HepG2 (cell line): ENCODE results near the gene ITPR1. TPM values are rescaled to one million over a fixed set of nuclear protein-coding genes. Genes with fewer than 3 reads are reported as not detected.

Experiments used
- ATAD3A ChIP-seq: sonication (generic); formaldehyde crosslinking; IDR thresholded peaks from 2 replicates; pipeline ENCODE4 v1.4.0; 2020; ENCODE audit warnings: missing genetic modification reagents
- ELF3 ChIP-seq: IDR thresholded peaks from 2 replicates; pipeline ENCODE4 v1.6.1; 2016; ENCODE audit warnings: missing genetic modification reagents, missing compliant biosample characterization
- GATA4 ChIP-seq: sonication (generic); IDR thresholded peaks from 2 replicates; pipeline ENCODE4 v1.6.1; 2016; ENCODE audit warnings: antibody characterized with exemption, low read depth, borderline replicate concordance
- GPN1 ChIP-seq: sonication (generic); formaldehyde crosslinking; IDR thresholded peaks from 2 replicates; pipeline ENCODE4 v1.5.1; 2020; ENCODE audit warnings: missing genetic modification reagents, borderline replicate concordance
- GTF2F1 ChIP-seq: fragments of 150-350 bp; IDR thresholded peaks from 2 replicates; pipeline ENCODE4 v1.6.1; 2014; ENCODE audit warnings: low read length
- HMG20A ChIP-seq: IDR thresholded peaks from 2 replicates; pipeline ENCODE4 v1.6.1; 2016; ENCODE audit warnings: borderline replicate concordance
- HMG20B ChIP-seq: conservative IDR thresholded peaks from 2 replicates; pipeline ENCODE4 v1.6.1; 2016; ENCODE audit warnings: missing genetic modification reagents, missing compliant biosample characterization
- KMT2B ChIP-seq: IDR thresholded peaks from 2 replicates; pipeline ENCODE4 v1.6.1; 2016; ENCODE audit warnings: missing genetic modification reagents, missing compliant biosample characterization
- MBD4 ChIP-seq: IDR thresholded peaks from 2 replicates; pipeline ENCODE4 v1.6.1; 2012; ENCODE audit warnings: low read length, inconsistent platforms, borderline replicate concordance
- MXI1 ChIP-seq: IDR thresholded peaks from 3 replicates; pipeline ENCODE4 v1.6.1; 2012; ENCODE audit warnings: low read depth, low read length, inconsistent platforms, borderline replicate concordance
- NONO ChIP-seq, 2 experiments: fragments of 450-650 bp in 1 of 2; sonication (generic) in 1 of 2; formaldehyde crosslinking in 1 of 2; IDR thresholded peaks in 1 of 2; conservative IDR thresholded peaks in 1 of 2; 2 replicates each; pipeline versions ENCODE4 v1.6.1 to v1.8.0; 2017 to 2022; ENCODE audit warnings: mild to moderate bottlenecking in 1 of 2, missing genetic modification reagents in 1 of 2, moderate library complexity in 1 of 2
- ZNF263 ChIP-seq: sonication (generic); formaldehyde crosslinking; IDR thresholded peaks from 2 replicates; pipeline ENCODE4 v1.4.0; 2020; ENCODE audit warnings: missing genetic modification reagents
- ZNF292 ChIP-seq: sonication (generic); formaldehyde crosslinking; IDR thresholded peaks from 2 replicates; pipeline ENCODE4 v1.8.1; 2022; ENCODE audit warnings: mild to moderate bottlenecking, low read depth, missing genetic modification reagents, borderline replicate concordance
- ZNF563 ChIP-seq: sonication (generic); formaldehyde crosslinking; IDR thresholded peaks from 2 replicates; pipeline ENCODE4 v1.8.0; 2022; ENCODE audit warnings: mild to moderate bottlenecking, moderate library complexity, missing genetic modification reagents
- ZNF788 ChIP-seq: sonication (generic); formaldehyde crosslinking; IDR thresholded peaks from 2 replicates; pipeline ENCODE4 v1.5.0; 2020; ENCODE audit warnings: mild to moderate bottlenecking, missing genetic modification reagents, borderline replicate concordance
- ZSCAN20 ChIP-seq: sonication (generic); formaldehyde crosslinking; IDR thresholded peaks from 2 replicates; pipeline ENCODE4 v1.4.0; 2020; ENCODE audit warnings: missing genetic modification reagents, mild to moderate bottlenecking, borderline replicate concordance
- ZSCAN25 ChIP-seq: sonication (generic); formaldehyde crosslinking; IDR thresholded peaks from 2 replicates; pipeline ENCODE4 v1.8.0; 2022; ENCODE audit warnings: mild to moderate bottlenecking, missing genetic modification reagents
- polyA plus RNA-seq, 8 experiments: library from polyadenylated mRNA; depleted of rRNA in 3 of 8; stranded (reverse) in 7 of 8; unstranded in 1 of 8; fragments of >200 nt; fragmentation: Illumina TruSeq in 4 of 8; extraction: Trizol in 4 of 8; gene quantifications; 2 replicates each; pipeline versions ENCODE4 v1.2.1 to v1.2.3, GENCODE V29; 2011 to 2016; ENCODE audit warnings: low read depth in 4 of 8, missing spikeins in 1 of 8, mixed read lengths in 1 of 8; ENCODE audit not compliant: insufficient read depth in 1 of 8
- total RNA-seq, 5 experiments: library from RNA; depleted of rRNA; stranded (reverse); fragments of >200 nt; fragmentation: Illumina TruSeq; extraction: Trizol; gene quantifications; 2 replicates each; pipeline ENCODE4 v1.2.3, GENCODE V29; 2016; ENCODE audit warnings: low read depth in 1 of 5
- TF ChIP-seq, protein P1 (sequence below): sonication (generic); formaldehyde crosslinking; conservative IDR thresholded peaks from 2 replicates; pipeline ENCODE4 v1.8.0; 2022; ENCODE audit warnings: missing genetic modification reagents
- TF ChIP-seq, protein P2 (sequence below): sonication (generic); formaldehyde crosslinking; IDR thresholded peaks from 2 replicates; pipeline ENCODE4 v1.5.1; 2020; ENCODE audit warnings: mild to moderate bottlenecking, moderate library complexity, missing genetic modification reagents
- TF ChIP-seq, protein P3 (sequence below): sonication (generic); formaldehyde crosslinking; IDR thresholded peaks from 2 replicates; pipeline ENCODE4 v1.5.0; 2020; ENCODE audit warnings: mild to moderate bottlenecking, missing genetic modification reagents, borderline replicate concordance
- TF ChIP-seq, protein P4 (sequence below): sonication (generic); formaldehyde crosslinking; IDR thresholded peaks from 2 replicates; pipeline ENCODE4 v1.5.1; 2020; ENCODE audit warnings: missing genetic modification reagents, mild to moderate bottlenecking, borderline replicate concordance
- TF ChIP-seq, protein P5 (sequence below): sonication (generic); formaldehyde crosslinking; IDR thresholded peaks from 2 replicates; pipeline ENCODE4 v1.5.0; 2020; ENCODE audit warnings: mild to moderate bottlenecking, low read depth, missing genetic modification reagents, borderline replicate concordance
- TF ChIP-seq, protein P6 (sequence below): sonication (generic); formaldehyde crosslinking; IDR thresholded peaks from 2 replicates; pipeline ENCODE4 v1.9.0; 2021; ENCODE audit warnings: missing genetic modification reagents, borderline replicate concordance

Gene ITPR1
- total and polyA plus RNA-seq, 2 of the 13 experiments (the other 11 are each of a cell fraction or from before 2014, with no cell fraction given), result 10.0 to 11.4 TPM

DNA sequence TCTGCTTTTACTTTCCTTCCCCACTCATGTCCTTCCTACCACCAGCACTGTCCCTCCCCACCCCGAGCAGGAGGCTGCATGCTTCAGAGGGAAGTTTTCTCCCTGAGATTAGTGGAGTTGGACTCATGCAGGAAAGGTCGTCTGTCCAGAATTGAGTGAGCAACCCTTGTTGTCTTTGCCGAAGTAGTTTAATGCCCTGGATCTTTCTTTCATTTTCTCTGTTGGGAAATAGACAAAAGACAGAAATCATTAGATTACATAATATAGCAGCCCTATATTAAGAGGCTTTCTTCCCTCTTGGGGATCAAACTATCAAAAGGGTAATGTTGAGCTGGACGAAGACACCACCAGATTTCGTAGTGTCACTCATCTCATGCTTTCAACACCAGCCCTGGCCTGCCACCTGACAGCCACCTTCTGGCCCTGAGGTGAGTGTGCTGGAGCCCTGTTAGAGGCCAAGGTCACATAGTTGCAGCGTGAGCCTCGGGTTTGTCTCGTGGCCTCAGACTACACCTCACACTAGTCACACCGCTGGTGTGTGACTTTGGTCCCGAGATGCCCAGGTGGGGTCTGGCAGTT lies 231.0 kb downstream of the ITPR1 start (continued):
- TF ChIP-seq, protein P1, sequence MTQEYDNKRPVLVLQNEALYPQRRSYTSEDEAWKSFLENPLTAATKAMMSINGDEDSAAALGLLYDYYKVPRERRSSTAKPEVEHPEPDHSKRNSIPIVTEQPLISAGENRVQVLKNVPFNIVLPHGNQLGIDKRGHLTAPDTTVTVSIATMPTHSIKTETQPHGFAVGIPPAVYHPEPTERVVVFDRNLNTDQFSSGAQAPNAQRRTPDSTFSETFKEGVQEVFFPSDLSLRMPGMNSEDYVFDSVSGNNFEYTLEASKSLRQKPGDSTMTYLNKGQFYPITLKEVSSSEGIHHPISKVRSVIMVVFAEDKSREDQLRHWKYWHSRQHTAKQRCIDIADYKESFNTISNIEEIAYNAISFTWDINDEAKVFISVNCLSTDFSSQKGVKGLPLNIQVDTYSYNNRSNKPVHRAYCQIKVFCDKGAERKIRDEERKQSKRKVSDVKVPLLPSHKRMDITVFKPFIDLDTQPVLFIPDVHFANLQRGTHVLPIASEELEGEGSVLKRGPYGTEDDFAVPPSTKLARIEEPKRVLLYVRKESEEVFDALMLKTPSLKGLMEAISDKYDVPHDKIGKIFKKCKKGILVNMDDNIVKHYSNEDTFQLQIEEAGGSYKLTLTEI (CRISPR knock-in tag), result no peak
- TF ChIP-seq ZSCAN25 (no peak), MXI1 (no peak), NONO (IDR thresholded peaks at IDR 0.05) (no peak), NONO (CRISPR knock-in tag; conservative IDR thresholded peaks at IDR 0.05) (no peak), ATAD3A (CRISPR knock-in tag) (no peak), GPN1 (no peak), HMG20B (CRISPR knock-in tag) (no peak), GATA4 (no peak), MBD4 (no peak), HMG20A (CRISPR knock-in tag) (peak; percentile 82; the same call in 1 of the 2 replicates), GTF2F1 (no peak), ZSCAN20 (CRISPR knock-in tag) (no peak), ZNF263 (CRISPR knock-in tag) (no peak), ZNF563 (no peak), KMT2B (CRISPR knock-in tag) (no peak), ZNF292 (CRISPR knock-in tag) (peak; percentile 57; the same call in 1 of the 2 replicates), ZNF788 (no peak), ELF3 (0 out of 2 replicates have a peak, but pooled peaks have one; percentile 36)
- TF ChIP-seq, protein P2, sequence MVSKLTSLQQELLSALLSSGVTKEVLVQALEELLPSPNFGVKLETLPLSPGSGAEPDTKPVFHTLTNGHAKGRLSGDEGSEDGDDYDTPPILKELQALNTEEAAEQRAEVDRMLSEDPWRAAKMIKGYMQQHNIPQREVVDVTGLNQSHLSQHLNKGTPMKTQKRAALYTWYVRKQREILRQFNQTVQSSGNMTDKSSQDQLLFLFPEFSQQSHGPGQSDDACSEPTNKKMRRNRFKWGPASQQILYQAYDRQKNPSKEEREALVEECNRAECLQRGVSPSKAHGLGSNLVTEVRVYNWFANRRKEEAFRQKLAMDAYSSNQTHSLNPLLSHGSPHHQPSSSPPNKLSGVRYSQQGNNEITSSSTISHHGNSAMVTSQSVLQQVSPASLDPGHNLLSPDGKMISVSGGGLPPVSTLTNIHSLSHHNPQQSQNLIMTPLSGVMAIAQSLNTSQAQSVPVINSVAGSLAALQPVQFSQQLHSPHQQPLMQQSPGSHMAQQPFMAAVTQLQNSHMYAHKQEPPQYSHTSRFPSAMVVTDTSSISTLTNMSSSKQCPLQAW, result no peak
- TF ChIP-seq, protein P3, sequence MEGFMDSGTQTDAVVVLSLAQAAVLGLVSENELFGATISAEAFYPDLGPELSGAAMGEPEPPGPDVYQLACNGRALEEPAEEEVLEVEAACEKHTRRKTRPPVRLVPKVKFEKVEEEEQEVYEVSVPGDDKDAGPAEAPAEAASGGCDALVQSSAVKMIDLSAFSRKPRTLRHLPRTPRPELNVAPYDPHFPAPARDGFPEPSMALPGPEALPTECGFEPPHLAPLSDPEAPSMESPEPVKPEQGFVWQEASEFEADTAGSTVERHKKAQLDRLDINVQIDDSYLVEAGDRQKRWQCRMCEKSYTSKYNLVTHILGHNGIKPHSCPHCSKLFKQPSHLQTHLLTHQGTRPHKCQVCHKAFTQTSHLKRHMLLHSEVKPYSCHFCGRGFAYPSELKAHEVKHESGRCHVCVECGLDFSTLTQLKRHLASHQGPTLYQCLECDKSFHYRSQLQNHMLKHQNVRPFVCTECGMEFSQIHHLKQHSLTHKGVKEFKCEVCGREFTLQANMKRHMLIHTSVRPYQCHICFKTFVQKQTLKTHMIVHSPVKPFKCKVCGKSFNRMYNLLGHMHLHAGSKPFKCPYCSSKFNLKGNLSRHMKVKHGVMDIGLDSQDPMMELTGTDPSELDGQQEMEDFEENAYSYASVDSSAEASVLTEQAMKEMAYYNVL (CRISPR knock-in tag), result no peak
- TF ChIP-seq, protein P4, sequence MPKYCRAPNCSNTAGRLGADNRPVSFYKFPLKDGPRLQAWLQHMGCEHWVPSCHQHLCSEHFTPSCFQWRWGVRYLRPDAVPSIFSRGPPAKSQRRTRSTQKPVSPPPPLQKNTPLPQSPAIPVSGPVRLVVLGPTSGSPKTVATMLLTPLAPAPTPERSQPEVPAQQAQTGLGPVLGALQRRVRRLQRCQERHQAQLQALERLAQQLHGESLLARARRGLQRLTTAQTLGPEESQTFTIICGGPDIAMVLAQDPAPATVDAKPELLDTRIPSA (CRISPR knock-in tag), result no peak
- TF ChIP-seq, protein P5, sequence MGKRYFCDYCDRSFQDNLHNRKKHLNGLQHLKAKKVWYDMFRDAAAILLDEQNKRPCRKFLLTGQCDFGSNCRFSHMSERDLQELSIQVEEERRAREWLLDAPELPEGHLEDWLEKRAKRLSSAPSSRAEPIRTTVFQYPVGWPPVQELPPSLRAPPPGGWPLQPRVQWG (CRISPR knock-in tag), result no peak
- TF ChIP-seq, protein P6, sequence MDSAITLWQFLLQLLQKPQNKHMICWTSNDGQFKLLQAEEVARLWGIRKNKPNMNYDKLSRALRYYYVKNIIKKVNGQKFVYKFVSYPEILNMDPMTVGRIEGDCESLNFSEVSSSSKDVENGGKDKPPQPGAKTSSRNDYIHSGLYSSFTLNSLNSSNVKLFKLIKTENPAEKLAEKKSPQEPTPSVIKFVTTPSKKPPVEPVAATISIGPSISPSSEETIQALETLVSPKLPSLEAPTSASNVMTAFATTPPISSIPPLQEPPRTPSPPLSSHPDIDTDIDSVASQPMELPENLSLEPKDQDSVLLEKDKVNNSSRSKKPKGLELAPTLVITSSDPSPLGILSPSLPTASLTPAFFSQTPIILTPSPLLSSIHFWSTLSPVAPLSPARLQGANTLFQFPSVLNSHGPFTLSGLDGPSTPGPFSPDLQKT (CRISPR knock-in tag), result no peak
